Measurements from ENCODE around the gene TMEM184B.

The TMEM184B gene

DNA sequence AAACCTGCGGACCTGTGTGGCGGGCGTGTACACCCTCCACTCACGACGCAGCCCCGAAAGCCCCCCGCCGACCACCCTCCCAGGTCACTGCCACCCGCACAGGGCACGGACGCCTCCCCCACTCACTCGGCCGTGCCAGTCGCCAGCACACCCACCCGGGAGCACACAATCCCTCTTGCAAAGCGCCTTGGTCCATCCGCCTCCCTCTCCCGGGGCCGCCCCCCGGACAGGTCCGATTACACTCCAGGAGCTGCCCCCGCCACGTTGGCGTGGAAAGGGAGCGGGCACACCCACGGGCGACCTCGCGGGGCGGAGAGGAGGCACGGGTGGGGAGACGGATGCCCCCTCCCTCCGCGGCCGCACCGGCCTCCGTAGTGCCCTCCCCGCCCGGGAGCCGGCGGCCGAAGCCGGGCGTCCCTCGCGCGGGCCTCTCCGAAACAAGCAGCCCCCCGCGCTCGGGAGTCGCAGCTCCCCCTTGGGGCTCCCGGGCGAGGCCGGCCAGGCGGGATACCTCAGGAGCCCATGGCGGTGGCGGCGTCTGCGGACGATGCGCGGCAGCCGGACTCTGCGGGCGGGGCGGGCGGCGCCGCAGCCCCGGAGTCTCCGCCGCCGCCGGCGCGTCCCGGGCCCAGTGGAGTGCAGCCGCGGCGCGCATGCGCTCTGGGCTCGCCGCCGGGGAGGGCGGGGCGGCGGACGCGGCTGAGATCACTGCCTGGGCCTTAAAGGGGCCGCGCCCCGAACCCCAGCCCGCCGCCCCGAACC lies at the start of gene TMEM184B:
TSS of gene TMEM184B (minus strand) at position 638 of the 762 bp plus-strand sequence. CDS start 25,049 bp downstream, outside the sequence.
- peak in 52 of 58 donors; percentile 32 to 87 (median 76) for DNase-seq

DNA sequence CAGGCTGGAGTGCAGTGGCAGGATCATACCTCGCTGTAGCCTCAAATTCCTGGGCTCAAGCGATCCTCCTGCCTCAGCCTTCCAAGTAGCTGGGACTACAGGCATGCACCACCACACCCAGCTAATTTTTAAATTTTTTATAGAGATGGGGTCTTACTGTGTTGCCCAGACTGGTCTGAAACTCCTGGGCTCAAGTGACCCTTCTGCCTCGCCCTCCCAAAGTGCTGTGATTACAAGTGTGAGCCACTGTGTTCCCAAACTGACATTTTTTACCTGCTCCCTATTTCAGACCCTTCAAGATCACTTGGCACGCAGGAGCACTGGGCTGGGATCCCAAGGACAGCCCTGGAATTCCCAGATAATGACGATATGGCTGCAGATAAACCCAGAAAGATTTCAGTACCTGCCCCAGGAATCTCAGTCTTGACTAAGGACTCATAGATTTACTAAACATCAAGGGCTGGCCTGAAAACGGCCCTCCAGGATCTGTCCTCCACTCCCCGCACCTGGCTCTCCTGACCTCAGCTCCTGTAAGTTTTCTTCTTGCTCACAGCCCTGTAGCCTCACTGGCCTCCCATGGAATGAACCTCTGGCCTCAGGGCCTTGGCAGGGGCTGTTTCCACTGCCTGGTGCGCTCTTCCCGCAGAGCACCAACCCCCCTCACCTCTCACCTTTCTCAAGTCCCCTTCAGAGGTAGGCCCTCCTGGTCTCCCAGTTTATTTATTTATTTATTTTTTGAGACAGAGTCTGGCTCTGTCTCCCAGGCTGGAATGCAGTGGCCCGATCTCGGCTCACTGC lies 48.0 kb upstream of the TMEM184B start:
- no peak for DNase-seq

DNA sequence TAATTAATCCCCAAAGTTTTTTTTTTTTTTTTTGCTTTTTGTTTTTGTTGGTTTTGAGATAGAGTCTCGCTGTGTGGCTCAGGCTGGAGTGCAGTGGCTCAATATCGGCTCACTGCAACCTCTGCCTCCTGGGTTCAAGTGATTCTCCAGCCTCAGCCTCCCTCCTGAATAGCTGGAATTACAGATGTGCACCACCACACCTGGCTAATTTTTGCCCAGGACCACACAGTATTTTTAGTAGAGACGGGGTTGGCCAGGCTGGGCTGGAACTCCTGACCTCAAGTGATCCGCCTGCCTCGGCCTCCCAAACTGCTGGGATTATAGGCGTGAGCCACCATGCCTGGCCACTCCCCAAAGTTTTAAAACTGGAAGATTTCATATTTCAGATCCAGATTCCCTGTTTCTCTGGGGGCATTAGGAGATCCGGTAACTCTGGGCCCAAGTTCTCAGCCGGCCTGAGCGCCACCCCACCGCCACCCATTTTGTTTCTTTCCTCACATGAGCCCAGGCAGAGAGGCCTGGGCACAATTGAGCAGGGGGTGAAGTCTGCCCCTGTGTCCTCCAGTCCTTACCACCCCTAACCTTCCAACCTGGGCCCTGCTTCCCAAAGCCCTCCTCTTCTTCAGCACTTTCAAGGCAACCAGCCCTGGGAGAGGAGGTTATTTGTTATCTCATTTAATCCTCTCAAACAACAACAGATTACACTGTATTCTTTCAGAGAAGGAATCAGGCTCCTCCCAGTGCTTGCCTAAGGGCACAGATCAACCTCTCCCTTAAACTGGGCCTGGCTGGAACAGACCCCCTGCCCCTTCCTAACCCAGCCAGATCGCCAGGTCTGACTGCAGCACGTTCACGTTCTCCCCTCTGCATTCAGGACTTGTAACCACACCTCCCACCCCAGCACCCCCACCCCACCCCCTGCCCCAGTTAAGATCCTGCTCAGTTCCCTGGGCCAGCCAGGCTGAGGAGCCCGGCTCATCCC lies 46.3 kb upstream of the TMEM184B start:
- no peak for DNase-seq

DNA sequence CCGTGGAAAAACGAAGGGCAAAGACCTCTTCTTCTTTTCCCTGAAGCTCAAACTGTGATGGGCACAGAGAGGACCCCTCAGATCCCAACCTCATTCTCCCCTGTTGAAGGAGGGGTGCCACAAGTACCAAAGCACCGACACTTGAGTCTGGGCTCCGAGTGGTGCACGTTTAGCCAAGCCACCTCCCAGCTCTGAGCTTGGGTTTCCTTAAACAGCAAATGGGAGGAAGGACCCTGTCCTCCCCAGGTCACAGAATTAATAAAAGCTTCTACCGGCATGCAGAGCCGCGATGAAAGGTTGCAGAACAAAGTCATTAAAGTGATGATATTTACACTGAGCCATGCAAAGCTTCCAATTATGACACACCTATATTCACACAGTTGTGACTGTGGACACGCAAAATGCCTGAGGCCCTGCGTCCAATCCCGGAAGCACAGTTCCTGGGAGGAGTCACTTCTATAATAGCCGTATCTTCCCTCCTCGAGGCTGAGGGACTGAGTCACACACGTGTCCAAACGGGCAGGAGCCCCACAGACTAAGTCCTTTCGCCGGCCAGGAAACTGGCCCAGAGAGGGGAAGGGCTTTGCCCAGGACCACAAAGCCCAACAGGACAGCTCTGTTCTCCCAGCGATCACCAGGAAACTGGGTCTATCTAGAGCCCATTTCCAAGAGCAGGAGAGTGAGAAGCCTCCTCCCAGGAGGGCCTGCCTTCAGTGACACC lies 45.3 kb upstream of the TMEM184B start:
- peak in 9 of 58 donors; percentile 14 to 43 (median 27) for DNase-seq

DNA sequence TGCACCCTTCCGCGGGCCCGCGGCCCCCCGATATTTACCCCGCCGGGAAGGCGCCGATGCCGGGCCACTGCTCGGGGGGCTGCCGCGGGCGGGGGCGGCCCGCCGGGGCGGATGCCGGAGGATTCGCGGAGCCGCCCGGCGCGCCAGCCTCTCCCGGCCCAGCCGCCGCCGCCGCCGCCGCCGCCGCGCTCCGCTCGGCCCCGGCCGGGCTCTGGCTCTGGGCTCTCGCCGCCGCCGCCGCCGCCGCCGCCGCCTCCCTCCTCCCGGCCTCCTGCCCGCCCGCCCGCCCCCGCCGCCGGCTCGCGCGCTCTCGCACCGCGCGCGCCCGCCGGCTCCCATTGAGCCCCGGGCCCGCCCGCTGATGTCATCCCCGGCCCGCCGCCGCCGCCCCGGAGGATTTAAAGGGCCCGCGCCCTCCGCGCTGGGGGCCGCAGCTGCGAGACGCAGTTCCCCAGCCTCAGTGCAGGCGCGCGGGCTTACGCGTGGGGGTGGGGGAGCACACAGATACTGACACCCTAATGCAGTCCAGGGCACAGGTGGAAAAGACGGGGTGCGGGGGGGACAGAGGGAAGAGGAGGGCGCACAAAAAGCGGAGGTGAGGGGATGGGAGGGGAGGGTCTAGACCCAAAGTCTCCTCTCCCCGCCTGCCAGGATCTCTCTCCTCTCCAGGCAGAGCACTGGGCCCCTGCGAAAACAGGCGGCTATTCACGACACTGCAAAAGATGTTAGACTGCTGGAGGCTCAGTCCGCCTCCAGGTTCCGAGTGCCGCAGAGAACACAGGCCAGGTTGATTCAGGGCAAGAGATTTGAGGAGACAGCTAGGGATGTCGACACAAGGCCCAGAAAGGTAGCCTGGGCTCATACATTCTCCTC lies 44.5 kb upstream of the TMEM184B start, which contains the start of gene CSNK1E:
TSS of gene CSNK1E (minus strand) at position 312 of the 873 bp plus-strand sequence. CDS start 3,276 bp downstream, outside the sequence.
- DNase-seq: peak in 54 of 58 donors; percentile 26 to 84 (median 71)

DNA sequence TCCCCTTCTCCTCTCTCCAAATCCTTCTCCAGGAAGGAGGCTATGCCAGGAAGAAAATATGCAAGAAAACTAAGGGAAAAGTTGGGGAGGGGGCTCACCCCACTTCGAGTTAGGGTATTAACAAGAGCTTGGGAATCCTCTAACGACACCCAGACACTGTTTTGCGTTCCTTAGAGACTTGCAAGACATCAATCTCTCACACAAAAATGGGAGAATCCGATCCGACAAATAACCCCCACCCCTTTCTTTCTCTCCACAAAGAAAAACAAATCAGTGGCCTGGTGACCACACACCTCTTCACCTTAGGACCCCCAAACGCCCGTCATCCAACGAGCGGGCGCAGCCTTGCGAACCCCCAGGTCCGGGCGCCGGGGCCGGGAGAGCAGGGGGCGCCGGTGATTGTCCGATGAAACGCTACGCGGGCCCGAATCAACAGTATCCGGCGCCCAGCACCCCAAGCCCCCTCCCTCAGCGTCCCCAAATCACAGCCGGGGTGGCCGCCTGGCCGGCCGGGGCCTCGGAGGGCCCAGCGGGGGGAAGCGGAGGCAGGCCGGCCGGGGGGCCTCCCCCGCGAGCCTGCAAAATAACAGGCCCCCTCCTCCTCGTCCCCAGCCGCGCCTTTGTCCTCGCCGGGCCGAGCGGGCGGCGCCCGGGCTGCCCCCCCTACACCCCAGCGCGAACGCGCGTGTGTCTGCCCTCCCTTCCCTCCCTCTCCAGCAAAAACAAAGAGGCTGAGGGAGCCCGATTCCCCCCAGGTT lies 43.7 kb upstream of the TMEM184B start:
- DNase-seq: peak in 54 of 58 donors; percentile 22 to 85 (median 72)

DNA sequence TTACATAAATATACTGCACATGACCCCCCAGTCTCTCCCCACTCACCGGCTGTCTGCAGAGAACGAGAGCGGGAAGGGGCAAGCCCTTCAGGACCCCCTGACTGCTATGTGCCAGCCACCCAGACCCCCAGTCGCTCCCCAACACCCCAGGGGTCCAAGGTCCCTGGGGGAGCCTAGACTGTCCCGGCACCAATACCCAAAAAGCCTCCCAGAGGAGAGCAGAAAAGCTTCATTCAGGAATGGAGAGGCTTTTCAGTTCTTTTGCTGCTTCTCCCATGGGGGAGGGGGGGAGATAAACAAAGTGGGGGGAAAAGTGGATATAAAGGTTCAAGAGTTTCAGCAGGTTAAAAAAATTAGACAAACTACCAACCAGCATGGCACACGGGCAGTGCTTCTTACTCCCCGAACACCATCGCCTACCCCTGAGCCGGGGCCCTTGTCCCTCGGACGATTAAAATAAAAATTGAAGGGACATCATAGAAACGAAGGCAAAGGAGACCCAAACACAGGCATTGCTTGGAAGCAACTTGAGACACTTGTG lies 43.1 kb upstream of the TMEM184B start:
- DNase-seq: peak in 9 of 58 donors; percentile 43 to 62 (median 52)

DNA sequence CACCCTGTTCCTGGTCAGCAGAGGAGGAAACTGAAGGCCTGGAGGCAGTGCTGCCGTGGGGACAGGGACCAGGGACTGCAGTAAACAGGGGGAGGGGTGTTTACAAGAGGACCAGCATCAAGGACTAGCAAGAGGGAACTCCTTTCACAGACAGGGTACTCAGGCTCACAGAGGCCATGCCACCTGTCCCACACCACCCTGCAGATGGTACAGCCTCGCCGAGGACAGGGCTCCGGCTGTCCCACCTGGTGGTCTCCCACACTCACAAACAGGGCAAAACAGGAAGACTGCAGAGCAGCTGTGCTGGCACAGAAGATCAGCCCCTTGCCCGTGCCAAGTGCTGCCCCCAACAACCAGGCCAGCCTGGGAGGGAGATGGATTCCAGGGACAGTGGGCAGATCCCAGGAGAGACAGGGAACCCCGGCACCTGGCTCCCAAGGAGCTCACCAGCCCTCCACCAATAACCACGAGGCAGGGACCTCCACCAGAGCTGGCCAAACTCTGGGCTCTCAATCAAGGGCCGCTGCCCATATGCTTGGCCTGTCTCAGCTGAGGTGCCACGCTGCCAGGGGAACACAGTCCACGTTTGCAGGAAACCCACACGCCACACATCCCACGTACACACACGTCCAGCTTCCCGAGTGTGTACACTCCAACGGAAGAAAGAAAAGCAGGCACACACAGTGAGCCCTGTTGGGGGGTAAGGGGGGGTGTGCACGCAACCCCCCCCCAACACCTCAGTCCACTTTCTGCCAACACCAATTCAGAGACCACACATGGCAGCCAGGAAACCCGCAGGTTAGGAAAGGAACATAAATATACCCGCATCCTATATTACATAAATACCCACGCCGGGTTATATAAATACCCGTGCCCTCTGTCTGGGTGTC lies 42.4 kb upstream of the TMEM184B start:
- peak in 26 of 58 donors; percentile 25 to 74 (median 50) for DNase-seq

DNA sequence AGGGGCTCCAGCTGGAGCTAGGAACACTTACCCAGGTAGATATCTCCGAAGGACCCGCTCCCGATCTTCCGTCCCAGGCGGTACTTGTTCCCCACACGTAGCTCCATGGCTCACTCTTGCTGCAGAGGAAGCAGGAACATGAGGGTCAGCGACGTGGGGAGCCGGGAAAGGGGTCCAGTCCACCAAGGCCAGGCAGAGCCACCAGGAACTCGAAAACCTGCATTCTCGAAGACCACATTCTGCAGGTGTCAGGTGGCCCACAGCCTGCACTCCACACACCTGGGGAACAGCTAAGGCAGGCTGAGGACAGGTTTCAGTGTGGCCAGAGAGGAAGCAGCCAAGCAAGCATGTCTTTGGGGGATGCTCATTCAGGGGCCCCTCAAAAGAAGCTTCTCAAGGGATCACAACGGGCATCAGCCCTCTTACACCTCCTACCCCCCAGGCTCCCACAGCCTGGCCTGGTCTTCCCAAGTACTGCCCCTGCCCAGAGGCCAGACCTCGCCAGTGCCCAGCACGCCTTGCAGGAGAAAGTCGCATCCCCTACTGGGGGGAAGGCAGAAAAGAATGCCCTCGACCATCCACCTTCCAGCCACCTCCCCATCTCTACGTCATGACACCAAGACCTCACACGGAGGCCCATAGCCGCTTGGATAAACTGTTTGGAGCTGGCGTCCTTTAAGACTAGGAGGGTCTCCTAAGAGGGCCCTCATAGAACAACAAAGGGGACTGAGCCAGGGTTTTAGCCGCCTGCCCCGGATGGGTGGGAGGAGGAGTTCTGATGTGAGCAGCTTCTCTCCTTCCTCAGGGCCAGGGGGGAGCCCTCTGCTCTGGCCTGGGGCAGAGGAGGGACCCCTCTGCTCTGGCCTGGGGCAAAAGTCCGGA lies 41.5 kb upstream of the TMEM184B start:
- DNase-seq: peak in 1 of 58 donors; percentile 19

DNA sequence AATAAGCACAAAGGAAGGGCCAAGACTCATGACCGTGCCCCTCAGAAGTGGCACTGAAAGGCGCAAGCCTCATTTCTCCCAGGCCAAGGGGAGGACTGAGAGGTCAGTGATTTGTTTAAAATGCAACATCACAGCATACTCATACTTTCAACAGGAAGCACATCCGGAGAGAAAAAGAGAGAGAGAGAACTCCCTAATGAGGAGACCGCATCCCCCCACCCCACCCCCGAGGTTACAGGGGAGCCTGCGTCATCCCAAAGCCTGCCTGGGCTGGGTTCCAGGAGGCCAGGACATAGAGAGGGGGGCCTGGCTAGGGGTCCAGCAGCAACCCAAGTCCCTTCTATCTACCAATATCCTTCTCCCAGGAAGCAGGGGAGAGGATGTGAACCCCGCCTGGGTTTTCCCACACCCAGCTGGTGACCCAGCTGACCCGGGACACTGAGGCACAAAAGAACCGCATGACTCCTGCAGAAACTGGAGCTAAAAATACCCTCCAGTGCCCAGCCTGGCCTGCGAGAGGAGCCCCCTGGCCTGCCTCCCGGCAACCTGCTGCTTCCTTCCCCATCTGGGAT lies 40.7 kb upstream of the TMEM184B start:
- DNase-seq: peak in 26 of 58 donors; percentile 10 to 66 (median 42)

DNA sequence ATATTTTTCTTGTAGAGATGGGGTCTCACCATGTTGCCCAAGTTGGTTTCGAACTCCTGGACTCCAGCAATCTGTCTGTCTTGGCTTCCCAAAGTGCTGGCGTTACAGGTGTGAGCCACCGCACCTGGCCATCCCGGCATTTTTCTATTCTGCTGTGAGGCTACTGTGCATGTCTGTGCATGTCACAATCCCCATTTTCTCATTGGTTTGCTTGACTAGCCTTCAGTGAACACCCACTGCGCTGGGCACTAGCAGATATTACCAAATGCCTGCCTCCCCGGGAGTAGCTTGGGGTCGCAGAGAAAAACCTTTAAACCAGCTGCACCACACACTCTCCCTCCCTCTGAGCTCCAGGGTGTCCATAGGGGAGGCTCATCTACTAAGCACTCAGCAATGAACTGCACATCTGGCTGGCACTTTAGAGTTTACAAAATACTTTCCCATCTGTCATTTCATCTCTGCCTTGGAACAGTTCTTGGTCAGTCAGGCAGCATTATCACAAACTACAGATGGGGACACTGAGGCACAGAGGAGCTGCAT lies 39.5 kb upstream of the TMEM184B start:
- DNase-seq: no peak

DNA sequence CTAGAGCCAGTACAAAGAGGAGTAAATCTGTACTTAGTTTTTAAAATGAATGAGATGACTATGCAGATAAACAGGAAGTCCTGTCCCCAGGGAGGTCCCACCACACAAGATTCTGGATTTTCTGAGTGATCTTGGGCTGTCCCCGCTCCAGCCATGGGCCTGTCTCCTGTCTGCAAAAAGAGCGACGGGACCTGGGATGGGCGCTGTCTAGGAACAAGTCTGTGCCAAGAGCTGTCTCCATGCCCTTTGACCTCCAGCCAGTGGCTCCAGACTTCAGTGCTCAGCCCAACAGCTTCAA lies 38.5 kb upstream of the TMEM184B start:
- DNase-seq: no peak

DNA sequence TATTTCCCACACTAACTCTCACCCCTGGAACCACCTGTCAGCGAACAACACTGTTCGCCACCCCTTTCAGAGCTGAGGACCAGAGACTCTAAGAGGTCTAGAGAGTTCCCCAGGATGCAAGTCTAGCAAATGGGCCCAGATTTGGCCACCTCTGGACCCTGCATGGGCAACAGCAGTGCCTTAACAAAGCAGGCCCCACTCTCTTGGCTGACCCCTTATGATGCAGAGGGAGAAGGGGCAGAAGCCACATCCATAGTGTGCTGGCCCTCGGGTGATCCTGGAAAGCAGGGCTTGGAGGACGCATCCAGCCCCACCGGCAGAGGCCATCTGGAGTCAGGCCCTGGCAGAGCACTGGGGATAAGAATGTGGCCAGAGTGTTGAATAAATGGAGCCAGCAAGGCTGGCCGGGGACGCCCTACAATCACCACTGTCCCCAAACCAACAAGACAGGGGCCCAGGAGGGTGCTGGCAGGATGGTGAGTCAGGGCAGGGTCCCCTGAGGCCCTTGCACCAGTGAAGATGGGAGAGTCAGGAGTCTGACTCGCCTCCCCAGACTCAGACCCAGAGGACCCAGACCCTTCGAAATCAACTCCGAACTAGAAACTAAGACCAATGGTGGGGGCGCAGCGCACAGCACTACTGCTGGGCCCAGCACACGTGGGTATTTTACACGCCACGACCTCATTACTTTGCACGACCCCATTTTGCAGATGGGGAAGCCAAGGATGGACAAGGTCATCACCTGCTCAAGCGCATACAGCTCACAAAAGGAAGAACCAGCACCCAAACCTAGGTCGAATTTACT lies 37.9 kb upstream of the TMEM184B start:
- no peak for DNase-seq
